B cell (primary cell): ENCODE data around the gene CASTOR1. TPM values are rescaled to one million over a fixed set of nuclear protein-coding genes. Genes with fewer than 3 reads are reported as not detected.

Source experiments
- ATAC-seq: fragments of 200-7000 bp; cut with Tn5 transposase; one replicate; pipeline ENCODE4 v1.10.0; 2021; ENCODE audit warnings: low read depth, mild to moderate bottlenecking, moderate number of reproducible peaks, moderate library complexity
- CTCF ChIA-PET: fragments of 350-600 bp; sonication (Branson Sonifier 250); formaldehyde crosslinking; loops from one replicate; lab custom pipeline; 2021; ENCODE audit warnings: antibody characterized with exemption, inconsistent platforms; lab: Charles Lee
- POLR2A ChIA-PET: fragments of 350-600 bp; sonication (Branson Sonifier 250); formaldehyde crosslinking; loops from one replicate; lab custom pipeline; 2021; ENCODE audit warnings: antibody characterized with exemption; lab: Charles Lee
- DNase-seq: peaks from one replicate; pipeline ENCODE4 v3.0.0; 2013
- H2AFZ ChIP-seq: 2 replicates; pipeline ENCODE4 v1.6.1; 2012; ENCODE audit warnings: mild to moderate bottlenecking, low read depth, low read length; ENCODE audit not compliant: insufficient read depth, poor library complexity, severe bottlenecking
- H3K27ac ChIP-seq, 2 donors: 1 replicate in 1 of 2; 2 replicates in 1 of 2; pipeline ENCODE4 v1.5.1; 2012 to 2013; ENCODE audit warnings: low read length in 2 of 2, mild to moderate bottlenecking in 2 of 2, moderate library complexity in 1 of 2
- H3K27me3 ChIP-seq, 4 experiments: fragments of 200-600 bp in 1 of 4; sonication (generic) in 1 of 4; replicated peaks in 1 of 4; 1 replicate in 2 of 4; 2 replicates in 2 of 4; pipeline versions ENCODE4 v1.6.1 to v1.7.0; 2013 to 2016; ENCODE audit warnings: low read length in 3 of 4, mild to moderate bottlenecking in 2 of 4, mixed read lengths in 1 of 4, moderate library complexity in 1 of 4; ENCODE audit not compliant: insufficient read depth in 4 of 4, control insufficient read depth in 3 of 4; ENCODE audit errors: control extremely low read depth in 1 of 4
- H3K36me3 ChIP-seq, 2 experiments: replicated peaks in 1 of 2; 1 replicate in 1 of 2; 2 replicates in 1 of 2; pipeline versions ENCODE4 v1.6.1 to v1.7.1; 2013; ENCODE audit warnings: low read length in 1 of 2; ENCODE audit not compliant: insufficient read depth in 2 of 2, control insufficient read depth in 1 of 2; ENCODE audit errors: control extremely low read depth in 1 of 2, extremely low read depth in 1 of 2
- H3K4me1 ChIP-seq, 2 donors: fragments of 200-600 bp in 1 of 2; sonication (generic) in 1 of 2; 1 replicate in 1 of 2; 2 replicates in 1 of 2; pipeline versions ENCODE4 v1.5.1 to v1.6.1; 2013 to 2017; ENCODE audit warnings: low read length in 2 of 2; ENCODE audit not compliant: control insufficient read depth in 2 of 2, insufficient read depth in 2 of 2
- H3K4me2 ChIP-seq: replicated peaks from 2 replicates; pipeline ENCODE3; 2012; ENCODE audit warnings: mild to moderate bottlenecking, low read depth, low read length; ENCODE audit not compliant: poor library complexity, severe bottlenecking
- H3K4me3 ChIP-seq, 5 experiments: fragments of 200-600 bp in 1 of 5; sonication (generic) in 1 of 5; 1 replicate in 3 of 5; 2 replicates in 2 of 5; pipeline versions ENCODE4 v1.5.1 to v1.7.0; 2011 to 2016; ENCODE audit warnings: low read length in 4 of 5, mild to moderate bottlenecking in 4 of 5, low read depth in 2 of 5, control low read depth in 1 of 5, moderate library complexity in 1 of 5; ENCODE audit not compliant: insufficient read depth in 1 of 5; ENCODE audit errors: control extremely low read depth in 1 of 5, extremely low read depth in 1 of 5
- H3K79me2 ChIP-seq: fragments of 200-600 bp; sonication (generic); one replicate; pipeline ENCODE4 v1.6.0; 2016; ENCODE audit warnings: low read length; ENCODE audit not compliant: control insufficient read depth, insufficient read depth
- H3K9ac ChIP-seq: fragments of 200-600 bp; sonication (generic); 2 replicates; pipeline ENCODE4 v1.6.1; 2017; ENCODE audit warnings: mild to moderate bottlenecking, low read length, moderate library complexity
- H3K9me3 ChIP-seq, 3 donors: one replicate each; pipeline versions ENCODE4 v1.6.1 to v1.7.1; 2013; ENCODE audit warnings: low read length in 2 of 3; ENCODE audit not compliant: control insufficient read depth in 2 of 3, insufficient read depth in 1 of 3; ENCODE audit errors: control extremely low read depth in 1 of 3
- H4K20me1 ChIP-seq: 2 replicates; pipeline ENCODE4 v1.6.0; 2012; ENCODE audit warnings: mild to moderate bottlenecking, low read length; ENCODE audit not compliant: insufficient read depth, control insufficient read depth, poor library complexity, severe bottlenecking
- H3K27ac Mint-ChIP-seq: one replicate; pipeline ENCODE4 v1.8.0; 2021; ENCODE audit warnings: mixed read lengths
- H3K27me3 Mint-ChIP-seq: one replicate; pipeline ENCODE4 v1.8.0; 2021; ENCODE audit warnings: mixed read lengths
- H3K4me1 Mint-ChIP-seq: one replicate; pipeline ENCODE4 v1.8.0; 2021; ENCODE audit warnings: mixed read lengths
- H3K4me3 Mint-ChIP-seq: one replicate; pipeline ENCODE4 v1.8.0; 2021; ENCODE audit warnings: mixed read lengths
- H3K9me3 Mint-ChIP-seq: one replicate; pipeline ENCODE4 v1.8.0; 2022; ENCODE audit warnings: mixed read lengths; ENCODE audit not compliant: insufficient read depth
- CTCF ChIP-seq: fragments of 200-600 bp; IDR thresholded peaks from one replicate; pipeline ENCODE4 v1.8.0; 2022; ENCODE audit warnings: antibody characterized with exemption, mild to moderate bottlenecking
- EZH2 ChIP-seq: IDR thresholded peaks from 2 replicates; pipeline ENCODE4 v1.6.1; 2012; ENCODE audit warnings: borderline replicate concordance, low read depth, mild to moderate bottlenecking, moderate library complexity, low read length; ENCODE audit not compliant: insufficient read depth, poor library complexity, severe bottlenecking
- WGBS: methylation state at CpG from one replicate; pipeline ENCODE4 v1.1.5; 2013; ENCODE audit warnings: missing lambda C conversion rate; ENCODE audit not compliant: insufficient coverage; 5-methylcytosine and 5-hydroxymethylcytosine counted together
- intact Hi-C: fragments of 100-400 bp; cut with micrococcal nuclease; formaldehyde crosslinking; loops from one replicate; pipeline ENCODE4 v1.10.0; 2022
- polyA plus RNA-seq: library from polyadenylated mRNA; depleted of rRNA; stranded (reverse); fragments of >200 nt; gene quantifications from 2 replicates; pipeline ENCODE4 v1.2.3, GENCODE V29; 2012
- total RNA-seq, 2 donors: library from RNA; stranded (reverse); fragments of 120-200 nt in 1 of 2; gene quantifications; 1 replicate in 1 of 2; 2 replicates in 1 of 2; pipeline versions ENCODE4 v1.2.3 to v1.2.4, GENCODE V29; 2013 to 2022

Gene CASTOR1
- total and polyA plus RNA-seq, 2 donors (not counting 1 experiment from before 2014, with no cell fraction given) = 16.3 to 18.4 TPM

GRCh38 chr22:30307041-30307574 is 17.8 kb upstream of the CASTOR1 start:
- Mint-ChIP-seq H3K9me3 (no peaks in the 10 kb centered on the region), H3K27me3 (no peaks in the 10 kb centered on the region), H3K27ac (peak overlapping the region; percentile 89), H3K4me1 (peaks cover 99% of the 10 kb centered on the region), H3K4me3 (peak overlapping the region; percentile 80)
- intact Hi-C loops = no loop called here
- H3K4me2 ChIP-seq = peak overlapping the region; percentile 83
- H3K36me3 ChIP-seq = no peaks in the 10 kb centered on the region
- H3K27me3 ChIP-seq = no peaks in the 10 kb centered on the region
- 64% methylated on average over 3 of the region's 4 CpGs for WGBS
- TF ChIP-seq EZH2 (no peak), CTCF (no peak)
- ATAC-seq (no peak), DNase-seq (no peak)
- peak overlapping the region; percentile 73 to 86 for H3K27ac ChIP-seq
- peaks cover 42% of the 10 kb centered on the region for H3K79me2 ChIP-seq
- no peaks in the 10 kb centered on the region for H4K20me1 ChIP-seq
- H3K4me1 ChIP-seq = peaks cover 100% of the 10 kb centered on the region in 2 donors
- no peaks in the 10 kb centered on the region for H3K9me3 ChIP-seq
- peak overlapping the region; percentile 34 for H2AFZ ChIP-seq
- H3K4me3 ChIP-seq = peak overlapping the region in 2 of 5 experiments; percentile 43 to 55
- POLR2A ChIA-PET = interaction anchor here (1.3 to 8.1 kb wide), 2 partner anchors 17 to 19 kb away, joined by 5 to 56 read pairs; partner anchors contain the start of genes CASTOR1 and TBC1D10A
- CTCF ChIA-PET = interaction anchor here (0.7 to 19.2 kb wide), 5 partner anchors 9 to 84 kb away, joined by 3 to 229 read pairs (median 3); partner anchors contain the start of genes CASTOR1 and TBC1D10A
- H3K9ac ChIP-seq = peak overlapping the region; percentile 50

- peak overlapping the region; percentile 26 to 55 (median 43) for H3K4me3 ChIP-seq
- H3K36me3 ChIP-seq = no peaks in the 10 kb centered on the region
- ChIA-PET CTCF (interaction anchor here (0.7 to 19.2 kb wide), 6 partner anchors 10 to 85 kb away, joined by 3 to 229 read pairs (median 3); partner anchors contain the start of genes CASTOR1, RNF215 and TBC1D10A), POLR2A (interaction anchor here (1.3 to 8.1 kb wide), 2 partner anchors 16 to 20 kb away, joined by 5 to 56 read pairs; partner anchors contain the start of genes CASTOR1 and TBC1D10A)
- WGBS = 0% methylated on average over 1 of the region's 1 CpG
- peaks cover 100% of the 10 kb centered on the region in 2 donors for H3K4me1 ChIP-seq
- ATAC-seq (no peak), DNase-seq (no peak)
- Mint-ChIP-seq H3K27me3 (no peaks in the 10 kb centered on the region), H3K4me1 (peaks cover 99% of the 10 kb centered on the region), H3K9me3 (no peaks in the 10 kb centered on the region), H3K4me3 (peak overlapping the region; percentile 80), H3K27ac (peak overlapping the region; percentile 89)
- H3K27me3 ChIP-seq = no peaks in the 10 kb centered on the region
- intact Hi-C loops = no loop called here
- H3K9me3 ChIP-seq = no peaks in the 10 kb centered on the region
- TF ChIP-seq EZH2 (no peak), CTCF (no peak)
- no peaks in the 10 kb centered on the region for H4K20me1 ChIP-seq
- H3K79me2 ChIP-seq = peaks cover 41% of the 10 kb centered on the region
- peak overlapping the region; percentile 50 for H3K9ac ChIP-seq
- H3K27ac ChIP-seq = peak overlapping the region; percentile 73 to 86
- H2AFZ ChIP-seq = peak overlapping the region; percentile 34
- peak overlapping the region; percentile 83 for H3K4me2 ChIP-seq
Observed at GRCh38 chr22:30306627-30307011, 17.3 kb upstream of the CASTOR1 start.
